ENCODE results near the gene NPTX1.

NPTX1 gene

GRCh38 chr17:80504686-80505413 is 28.4 kb upstream of the NPTX1 start:
- no peak for FAIRE-seq
- no peak for DNase-seq (ENCODE audit: insufficient read length, low spot score)

- no peak for DNase-seq (ENCODE audit: insufficient read length, low spot score)
- no peak for FAIRE-seq
Observed at GRCh38 chr17:80503921-80504320, 27.5 kb upstream of the NPTX1 start.

DNA sequence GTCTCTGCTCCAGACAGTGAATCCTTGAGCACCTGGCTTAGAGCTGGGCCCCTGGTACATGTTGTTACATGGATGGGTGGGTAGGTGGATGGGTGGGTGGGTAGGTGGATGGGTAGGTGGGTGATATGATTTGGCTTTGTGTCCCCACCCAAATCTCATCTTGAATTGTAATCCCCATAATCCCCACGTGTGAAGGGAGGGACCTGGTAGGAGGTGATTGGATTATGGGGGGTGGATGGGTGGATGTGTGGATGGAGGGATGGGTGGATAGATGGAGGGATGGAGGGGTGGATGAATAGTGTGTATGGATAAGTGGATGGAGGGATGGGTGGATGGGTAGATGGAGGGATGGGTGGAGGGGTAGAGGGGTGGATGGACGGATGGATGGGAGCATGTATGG is 26.6 kb upstream of the NPTX1 start:
- DNase-seq (ENCODE audit: insufficient read length, low spot score), result no peak
- no peak for FAIRE-seq

DNA sequence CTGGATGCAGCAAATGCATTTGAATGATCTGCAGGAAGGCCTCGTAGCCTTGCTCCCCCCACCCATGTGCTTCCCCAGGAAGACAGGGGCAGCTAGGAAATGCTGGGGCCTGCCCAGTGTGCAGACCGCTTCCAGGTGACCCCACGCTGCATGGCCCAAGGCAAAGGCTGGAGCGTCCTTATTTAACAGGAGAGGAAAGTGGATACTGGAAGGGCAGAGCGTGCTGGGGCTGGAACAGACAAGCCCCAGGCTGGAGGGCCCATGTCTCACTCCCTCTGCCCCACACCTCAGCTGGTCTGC is 26.1 kb upstream of the NPTX1 start:
- DNase-seq (ENCODE audit: insufficient read length, low spot score) (no peak), FAIRE-seq (no peak)

- no peak for FAIRE-seq
Observed at GRCh38 chr17:80501741-80502577, 25.6 kb upstream of the NPTX1 start.

DNA sequence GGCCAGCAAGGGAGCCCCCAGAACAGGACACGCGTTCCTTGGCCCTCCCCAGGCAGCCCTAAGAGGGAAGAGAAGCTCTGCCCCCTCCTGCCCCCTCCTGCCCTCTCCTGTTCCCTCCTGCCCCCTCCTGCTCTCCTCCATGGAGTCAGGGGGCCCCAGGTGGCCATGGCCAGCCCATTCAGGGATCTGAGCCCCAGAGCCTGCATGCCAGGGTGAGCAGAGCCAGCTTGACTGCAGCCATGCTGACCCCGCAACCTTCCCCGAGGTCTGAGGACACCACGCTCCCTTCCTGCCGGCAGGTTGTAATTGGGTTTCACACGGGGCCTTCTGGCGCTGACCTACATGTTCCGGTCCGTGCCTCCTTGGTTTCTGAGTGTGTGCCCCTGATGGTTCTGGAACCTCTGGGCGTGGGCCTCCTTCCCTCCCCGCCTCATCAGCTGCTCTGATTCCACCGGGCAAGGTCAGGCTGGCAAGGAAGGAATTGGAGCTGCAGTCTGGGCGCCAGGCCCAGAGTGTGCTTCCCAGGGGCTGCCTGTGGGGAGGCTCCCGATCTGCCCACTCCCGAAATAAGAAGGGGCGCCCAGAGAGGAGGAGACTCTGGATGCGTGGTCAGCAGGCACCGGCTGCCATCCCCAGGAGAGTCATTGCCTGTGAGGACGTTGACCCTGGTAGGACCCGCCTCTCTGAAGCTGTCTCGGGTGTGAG is 23.7 kb upstream of the NPTX1 start:
- no peak for FAIRE-seq
- DNase-seq (ENCODE audit: insufficient read length, low spot score), result no peak

More at GRCh38 chr17:80501741-80502577, 25.6 kb upstream of the NPTX1 start:
- DNase-seq (ENCODE audit: insufficient read length, low spot score), result no peak

DNA sequence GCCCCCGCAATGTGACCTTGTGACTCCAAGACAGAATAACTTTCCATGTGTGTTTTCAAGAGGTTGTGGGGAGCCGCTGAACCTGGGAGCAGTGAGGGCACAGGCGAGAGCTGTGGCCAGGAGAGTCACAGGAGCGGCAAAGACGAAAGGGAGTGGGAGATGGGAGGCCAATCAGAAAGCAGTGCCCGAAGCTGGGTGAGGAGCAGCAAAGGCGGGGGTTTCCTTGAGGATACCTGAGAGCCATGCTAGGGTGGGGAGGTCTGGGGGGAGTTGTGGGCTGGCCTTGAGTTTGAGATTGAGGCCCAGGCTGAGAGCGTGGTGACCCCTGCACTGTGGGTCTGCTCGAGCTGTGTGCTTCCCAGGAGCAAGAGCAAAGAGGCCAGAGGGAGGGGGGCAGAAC is 23.2 kb upstream of the NPTX1 start:
- FAIRE-seq (no peak), DNase-seq (ENCODE audit: insufficient read length, low spot score) (no peak)

GRCh38 chr17:80498920-80499410 is 22.6 kb upstream of the NPTX1 start:
- no peak for FAIRE-seq
- no peak for DNase-seq (ENCODE audit: insufficient read length, low spot score)

DNA sequence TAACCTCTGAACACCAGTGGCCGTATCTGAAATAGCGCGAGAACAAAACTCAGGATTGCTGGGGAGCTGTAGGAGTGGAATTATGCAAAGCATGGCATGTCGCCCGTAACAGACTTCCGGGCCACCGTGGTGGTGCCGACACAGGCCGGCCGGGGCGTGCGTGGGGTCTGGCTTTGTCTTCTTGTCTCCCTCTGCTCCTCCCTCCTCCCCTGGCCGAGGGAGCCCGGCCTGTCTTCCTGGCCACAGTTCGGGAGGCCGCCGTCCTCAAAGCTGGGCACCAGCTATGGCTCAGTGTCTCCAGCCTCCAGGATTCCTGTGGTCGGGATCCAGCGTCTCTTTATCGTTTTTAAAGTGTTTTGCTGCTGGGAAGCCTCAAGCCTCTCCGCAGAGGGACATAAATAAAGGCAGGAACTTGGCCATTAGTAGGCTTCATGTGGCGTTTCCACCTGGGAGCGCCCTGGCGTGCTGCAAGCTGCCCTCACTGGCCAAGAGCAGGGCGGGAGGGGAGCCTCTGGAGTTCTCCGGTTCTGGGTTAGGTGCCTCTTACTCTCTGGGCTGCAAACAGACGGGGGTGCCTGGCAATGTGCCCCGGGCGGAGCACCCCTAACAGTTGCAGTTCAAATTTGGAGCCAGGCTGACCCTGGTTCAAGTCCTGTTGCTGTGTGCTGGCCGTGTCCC is 22.0 kb upstream of the NPTX1 start:
- FAIRE-seq, result no peak
- DNase-seq (ENCODE audit: insufficient read length, low spot score), result no peak

DNA sequence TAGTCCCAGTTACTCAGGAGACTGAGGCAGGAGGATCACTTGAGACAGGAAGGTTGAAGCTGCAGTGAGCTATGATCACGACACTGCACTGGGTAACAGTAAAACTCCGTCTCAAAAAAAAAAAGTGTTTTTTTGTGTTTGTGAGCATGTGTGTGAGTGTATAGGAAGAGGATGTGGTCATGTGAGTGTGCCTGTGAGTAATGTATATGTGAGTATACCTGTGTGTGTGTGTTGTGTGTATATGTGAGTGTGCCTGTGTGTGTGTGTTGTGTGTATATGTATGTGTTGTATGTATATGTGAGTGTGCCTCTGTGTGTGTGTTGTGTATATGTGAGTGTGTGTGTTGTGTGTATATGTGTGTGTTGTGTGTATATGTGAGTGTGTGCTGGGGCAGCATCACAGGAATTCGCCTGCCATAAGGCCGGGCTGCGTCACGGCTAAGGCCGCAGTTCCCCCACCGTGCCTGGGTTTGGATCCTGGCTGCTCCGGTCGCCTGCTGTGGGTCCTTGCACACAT is 21.4 kb upstream of the NPTX1 start:
- FAIRE-seq, result no peak
- DNase-seq (ENCODE audit: insufficient read length, low spot score), result no peak

DNA sequence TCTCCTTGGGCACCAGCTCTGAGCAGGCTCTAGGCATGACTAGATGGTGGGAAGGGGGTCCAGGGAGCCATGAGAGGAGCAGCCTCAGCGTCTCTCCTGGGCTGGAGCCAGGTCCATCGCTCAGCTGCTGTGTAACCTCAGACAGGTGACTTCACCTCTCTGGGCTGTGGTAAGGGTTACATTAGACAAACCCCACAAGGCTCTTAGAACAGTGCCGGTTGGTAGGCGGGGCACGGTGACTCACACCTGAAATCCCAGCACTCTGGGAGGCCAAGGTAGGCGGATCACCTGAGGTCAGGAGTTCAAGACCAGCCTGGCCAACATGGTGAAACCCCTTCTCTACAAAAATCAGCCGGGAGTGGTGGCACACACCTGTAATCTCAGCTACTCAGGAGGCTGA is 18.1 kb upstream of the NPTX1 start:
- DNase-seq (ENCODE audit: insufficient read length, low spot score), result no peak
- no peak for FAIRE-seq

DNA sequence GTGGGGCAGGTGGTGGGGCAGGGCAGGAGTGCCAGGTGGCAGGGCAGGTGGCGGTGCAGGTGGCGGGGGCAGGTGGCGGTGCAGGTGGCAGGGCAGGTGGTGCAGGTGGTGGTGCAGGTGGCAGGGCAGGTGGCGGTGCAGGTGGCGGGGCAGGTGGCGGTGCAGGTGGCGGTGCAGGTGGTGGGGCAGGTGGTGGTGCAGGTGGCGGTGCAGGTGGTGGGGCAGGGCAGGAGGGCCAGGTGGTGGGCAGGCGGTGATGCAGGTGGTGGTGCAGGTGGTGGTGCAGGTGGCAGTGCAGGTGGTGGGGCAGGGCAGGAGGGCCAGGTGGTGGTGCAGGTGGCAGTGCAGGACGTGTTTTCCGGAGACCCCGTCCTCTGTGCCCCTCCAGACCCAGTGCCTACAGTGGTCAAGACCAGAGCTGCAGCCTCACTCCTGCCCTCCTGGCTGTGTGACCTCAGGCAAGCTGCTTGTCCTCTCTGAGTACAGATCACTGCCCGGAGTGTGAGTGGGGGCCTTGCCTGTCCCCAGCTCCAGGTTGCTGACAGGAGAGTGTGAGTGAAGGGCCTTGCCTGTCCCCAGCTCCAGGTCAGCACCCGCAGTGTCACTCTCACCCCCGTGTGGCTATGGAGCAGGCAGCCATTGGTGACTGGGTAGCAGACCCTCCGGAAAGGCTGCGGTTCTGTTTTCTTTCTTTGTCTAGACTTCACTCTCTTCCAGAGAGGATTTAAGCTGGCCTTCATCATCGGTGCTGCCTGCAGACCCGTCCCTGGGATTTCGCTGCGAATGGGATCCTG is 16.1 kb upstream of the NPTX1 start:
- no peak for DNase-seq (ENCODE audit: insufficient read length, low spot score)
- no peak for FAIRE-seq

- FAIRE-seq, result no peak
- DNase-seq (ENCODE audit: insufficient read length, low spot score), result no peak
Observed at GRCh38 chr17:80491478-80492342, 15.3 kb upstream of the NPTX1 start.

DNA sequence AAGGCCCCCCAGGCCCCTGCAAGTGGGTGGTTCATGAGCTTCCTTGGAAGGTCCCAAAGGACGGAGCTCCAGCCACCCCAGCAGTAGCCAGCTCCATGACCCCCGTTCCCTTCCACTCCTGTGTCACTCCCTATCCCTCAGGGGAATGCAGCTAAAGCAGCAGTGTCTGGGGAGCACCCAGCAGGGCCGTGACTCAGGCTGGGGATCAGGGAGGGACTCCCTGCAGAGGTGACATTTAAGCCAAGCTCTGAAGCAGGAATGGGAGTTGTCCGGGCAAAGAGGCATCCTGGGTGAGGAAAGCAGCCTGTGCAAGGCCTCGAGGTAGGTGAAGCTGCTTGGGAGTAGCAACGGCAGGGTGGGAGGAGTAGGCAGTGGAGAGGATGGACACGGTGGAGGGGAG is 11.1 kb upstream of the NPTX1 start:
- no peak for DNase-seq (ENCODE audit: insufficient read length, low spot score)
- no peak for FAIRE-seq

DNA sequence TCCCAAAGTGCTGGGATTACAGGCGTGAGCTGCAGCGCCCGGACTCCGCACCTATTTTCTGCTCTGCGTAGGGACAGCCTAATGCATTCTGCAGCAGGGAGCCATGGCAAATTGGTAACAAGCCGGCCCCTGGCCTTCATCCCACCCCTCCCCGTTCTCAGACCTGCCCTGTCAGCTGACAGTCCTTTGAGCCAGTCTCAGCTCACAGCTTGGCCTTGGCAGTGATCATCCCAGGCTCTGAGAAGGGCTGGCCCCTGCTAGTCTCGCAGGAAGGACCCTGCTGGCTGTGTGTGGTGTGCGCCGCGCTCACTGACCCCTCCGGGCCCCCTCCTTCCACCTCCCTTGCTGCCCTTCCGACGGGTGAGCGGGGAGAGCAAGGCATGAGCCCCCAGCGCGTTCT is 10.3 kb upstream of the NPTX1 start:
- DNase-seq (ENCODE audit: insufficient read length, low spot score), result no peak

GRCh38 chr17:80485846-80486245 is 9.4 kb upstream of the NPTX1 start:
- FAIRE-seq, result no peak

More for the DNA sequence above, 10.3 kb upstream of the NPTX1 start:
- no peak for FAIRE-seq

GRCh38 chr17:80482555-80483308 is 6.3 kb upstream of the NPTX1 start:
- DNase-seq (ENCODE audit: insufficient read length, low spot score) (no peak), FAIRE-seq (no peak)

More at GRCh38 chr17:80485846-80486245, 9.4 kb upstream of the NPTX1 start:
- no peak for DNase-seq (ENCODE audit: insufficient read length, low spot score)

GRCh38 chr17:80482058-80482318 is 5.6 kb upstream of the NPTX1 start:
- FAIRE-seq (no peak), DNase-seq (ENCODE audit: insufficient read length, low spot score) (no peak)
